Spleen (tissue), 11 donors: Measurements from ENCODE around the gene GNG4. TPM values are rescaled to one million over a fixed set of nuclear protein-coding genes. Genes with fewer than 3 reads are reported as not detected.

Source experiments
- DNase-seq: peaks from one replicate; pipeline ENCODE4 v3.0.0-alpha.2; 2020
- H3K27ac ChIP-seq, 8 donors: fragments of 200-600 bp; sonication (generic) in 7 of 8; 1 replicate in 4 of 8; 2 replicates in 4 of 8; pipeline versions ENCODE4 v1.5.0 to v1.8.0; 2016 to 2021; ENCODE audit warnings: inconsistent platforms in 4 of 8, mild to moderate bottlenecking in 4 of 8, moderate library complexity in 1 of 8
- H3K27me3 ChIP-seq, 7 donors: fragments of 200-600 bp; sonication (generic) in 6 of 7; replicated peaks in 1 of 7; 1 replicate in 4 of 7; 2 replicates in 3 of 7; pipeline versions ENCODE4 v1.5.0 to v1.8.0; 2016 to 2021; ENCODE audit warnings: inconsistent platforms in 3 of 7, mild to moderate bottlenecking in 1 of 7
- H3K36me3 ChIP-seq, 6 donors: fragments of 200-600 bp; sonication (generic) in 5 of 6; 1 replicate in 4 of 6; 2 replicates in 2 of 6; pipeline versions ENCODE4 v1.5.0 to v1.8.0; 2016 to 2021; ENCODE audit warnings: inconsistent platforms in 2 of 6
- H3K4me1 ChIP-seq, 6 donors: fragments of 200-600 bp; sonication (generic) in 5 of 6; 1 replicate in 3 of 6; 2 replicates in 3 of 6; pipeline versions ENCODE4 v1.5.0 to v1.8.0; 2016 to 2021; ENCODE audit warnings: inconsistent platforms in 3 of 6
- H3K4me3 ChIP-seq, 8 donors: fragments of 200-600 bp; sonication (generic) in 7 of 8; 1 replicate in 4 of 8; 2 replicates in 4 of 8; pipeline versions ENCODE4 v1.5.0 to v1.8.0; 2016 to 2021; ENCODE audit warnings: inconsistent platforms in 4 of 8, mild to moderate bottlenecking in 4 of 8, moderate library complexity in 2 of 8
- H3K9me3 ChIP-seq, 8 donors: fragments of 200-600 bp; sonication (generic) in 7 of 8; 1 replicate in 4 of 8; 2 replicates in 4 of 8; pipeline versions ENCODE4 v1.5.0 to v1.8.0; 2016 to 2021; ENCODE audit warnings: inconsistent platforms in 4 of 8
- CTCF ChIP-seq, 11 experiments: fragments of 200-600 bp in 7 of 11; fragments of 450-650 bp in 4 of 11; sonication (generic) in 4 of 11; IDR thresholded peaks in 8 of 11; conservative IDR thresholded peaks in 3 of 11; 1 replicate in 7 of 11; 2 replicates in 4 of 11; pipeline versions ENCODE4 v1.4.0 to v1.8.0; 2016 to 2021; ENCODE audit warnings: antibody characterized with exemption in 11 of 11, inconsistent platforms in 4 of 11, mild to moderate bottlenecking in 1 of 11
- POLR2A ChIP-seq, 3 donors: fragments of 450-650 bp; IDR thresholded peaks; one replicate each; pipeline ENCODE4 v1.5.1; 2017; ENCODE audit warnings: antibody characterized with exemption in 3 of 3, mild to moderate bottlenecking in 1 of 3
- POLR2AphosphoS5 ChIP-seq, 3 donors: sonication (generic); formaldehyde crosslinking; IDR thresholded peaks; one replicate each; pipeline ENCODE4 v1.5.1; 2017; ENCODE audit warnings: antibody characterized with exemption in 3 of 3
- WGBS, 5 donors: extraction: QIAGEN DNeasy Blood & Tissue Kit in 3 of 5; methylation state at CpG; one replicate each; pipeline versions ENCODE4 v1.1.5 to v1.1.7; 2013 to 2018; 5-methylcytosine and 5-hydroxymethylcytosine counted together
- intact Hi-C: fragments of 100-400 bp; cut with DNase I; formaldehyde crosslinking; loops from one replicate; pipeline ENCODE4 v1.15.0; 2023; ENCODE audit warnings: low total_unique reads
- polyA plus RNA-seq, 3 donors: library from polyadenylated mRNA; stranded (reverse); fragments of 200-250 nt; gene quantifications; one replicate each; pipeline ENCODE4 v1.2.1, GENCODE V29; 2013
- total RNA-seq, 7 donors: library from RNA; depleted of rRNA in 3 of 7; stranded (reverse); fragments of >200 nt in 3 of 7; fragmentation: NEBNext Ultra II Directional in 4 of 7; extraction: Animal tissue kit (Norgen Biotek cat#: 25700) in 4 of 7; gene quantifications; one replicate each; pipeline versions ENCODE4 v1.1.0 to v1.2.1, GENCODE V29; 2016 to 2021
- donor health status: healthy with polysubstance abuse.
- donor health status: DM: no; HTN: no; CAD: no; lungs with moderate emphysema.
- donor health status: DM: no; HTN: no; CAD: no.
- donor health status: Bipolar disorder and iron deficiency.
- donor health status: healthy.
- donor health status: DM: no; HTN: no; CAD: no.
- donor health status: DM: yes; HTN: yes; CAD: no.

GNG4 gene
- total and polyA plus RNA-seq, 10 donors: 0.13 to 0.65 (median 0.18) TPM; not detected in 6

- Histone ChIP-seq H3K4me1 (peaks cover 12 to 54% (median 38%) of the 10 kb centered on the region in 6 donors), H3K4me3 (no peak overlapping the region), H3K9me3 (no peaks in the 10 kb centered on the region), H3K27me3 (peaks cover 7 to 97% (median 49%) of the 10 kb centered on the region in 7 donors), H3K27ac (no peak overlapping the region), H3K36me3 (no peaks in the 10 kb centered on the region)
- intact Hi-C loops: no loop called here
- DNase-seq: peak; percentile 48
- 82 to 93% (median 89%) methylated on average over 9 of the region's 9 CpGs for WGBS, 5 donors
- no peak for TF ChIP-seq POLR2A (IDR thresholded peaks at IDR 0.05)
- TF ChIP-seq POLR2AphosphoS5 (IDR thresholded peaks at IDR 0.05): no peak
- no peak for TF ChIP-seq CTCF (IDR thresholded peaks at IDR 0.05 in 8 of 11, conservative IDR thresholded peaks at IDR 0.05 in 3 of 11)
These were observed 3.1 kb downstream of the GNG4 start for GRCh38 chr1:235646463-235646862.

- intact Hi-C loops: no loop called here
- 83 to 95% (median 87%) methylated on average over 7 to 13 of the region's 13 CpGs for WGBS, 5 donors
- H3K27ac ChIP-seq: no peak overlapping the region
- no peaks in the 10 kb centered on the region for H3K9me3 ChIP-seq
- DNase-seq: peak; percentile 61
- no peak overlapping the region for H3K4me3 ChIP-seq
- TF ChIP-seq CTCF (IDR thresholded peaks at IDR 0.05 in 8 of 11, conservative IDR thresholded peaks at IDR 0.05 in 3 of 11): no peak
- H3K27me3 ChIP-seq: peaks cover 5 to 82% (median 32%) of the 10 kb centered on the region in 7 donors
- no peaks in the 10 kb centered on the region for H3K36me3 ChIP-seq
- H3K4me1 ChIP-seq: peaks cover 10 to 42% (median 29%) of the 10 kb centered on the region in 6 donors
These were observed 4.8 kb downstream of the GNG4 start for GRCh38 chr1:235644693-235645305.

GRCh38 chr1:235643837-235644692, 5.5 kb downstream of the GNG4 start:
- no peak for TF ChIP-seq POLR2A (IDR thresholded peaks at IDR 0.05)
- no peak for TF ChIP-seq CTCF (IDR thresholded peaks at IDR 0.05 in 8 of 11, conservative IDR thresholded peaks at IDR 0.05 in 3 of 11)
- TF ChIP-seq POLR2AphosphoS5 (IDR thresholded peaks at IDR 0.05): no peak
- DNase-seq: peak; percentile 56
- no peak overlapping the region for H3K27ac ChIP-seq
- H3K36me3 ChIP-seq: no peaks in the 10 kb centered on the region
- peaks cover 2 to 74% (median 26%) of the 10 kb centered on the region in 7 donors for H3K27me3 ChIP-seq
- peaks cover 6 to 34% (median 24%) of the 10 kb centered on the region in 6 donors for H3K4me1 ChIP-seq
- H3K9me3 ChIP-seq: no peaks in the 10 kb centered on the region
- no peak overlapping the region for H3K4me3 ChIP-seq
- intact Hi-C loops: no loop called here
- WGBS, 5 donors: 88 to 95% (median 94%) methylated on average over 23 of the region's 23 CpGs

- peak; percentile 73 for DNase-seq
- peak overlapping the region in 1 of 8 donors; percentile 78 for H3K27ac ChIP-seq
- peaks cover 0 to 23% (median 15%) of the 10 kb centered on the region in 6 donors for H3K4me1 ChIP-seq
- 42 to 52% (median 50%) methylated on average over 11 of the region's 11 CpGs for WGBS, 5 donors
- peaks cover 0 to 63% (median 15%) of the 10 kb centered on the region in 7 donors for H3K27me3 ChIP-seq
- intact Hi-C loops: no loop called here
- H3K36me3 ChIP-seq: no peaks in the 10 kb centered on the region
- no peaks in the 10 kb centered on the region for H3K9me3 ChIP-seq
- no peak for TF ChIP-seq CTCF (IDR thresholded peaks at IDR 0.05 in 8 of 11, conservative IDR thresholded peaks at IDR 0.05 in 3 of 11)
- TF ChIP-seq POLR2AphosphoS5 (IDR thresholded peaks at IDR 0.05): no peak
- no peak for TF ChIP-seq POLR2A (IDR thresholded peaks at IDR 0.05)
- no peak overlapping the region for H3K4me3 ChIP-seq
These were observed 6.6 kb downstream of the GNG4 start for GRCh38 chr1:235642943-235643371.
